Measurements from ENCODE around the gene HERC5. TPM values are rescaled to one million over a fixed set of nuclear protein-coding genes. Genes with fewer than 3 reads are reported as not detected.

HERC5 gene
- total RNA-seq, 1 donor from 2014 or later = 27.6 TPM

- Histone ChIP-seq H3K4me3 (no peak overlapping the region), H3K27me3 (ENCODE audit: low read depth) (no peaks in the 10 kb centered on the region), H3K9me3 (no peaks in the 10 kb centered on the region), H3K4me1 (peaks cover under 1% of the 10 kb centered on the region), H3K27ac (no peak overlapping the region), H3K36me3 (no peaks in the 10 kb centered on the region)
- ATAC-seq = no peak
- intact Hi-C loops (cut with DNase I) = no loop called here
- DNase-seq = no peak
- TF ChIP-seq, protein P1, sequence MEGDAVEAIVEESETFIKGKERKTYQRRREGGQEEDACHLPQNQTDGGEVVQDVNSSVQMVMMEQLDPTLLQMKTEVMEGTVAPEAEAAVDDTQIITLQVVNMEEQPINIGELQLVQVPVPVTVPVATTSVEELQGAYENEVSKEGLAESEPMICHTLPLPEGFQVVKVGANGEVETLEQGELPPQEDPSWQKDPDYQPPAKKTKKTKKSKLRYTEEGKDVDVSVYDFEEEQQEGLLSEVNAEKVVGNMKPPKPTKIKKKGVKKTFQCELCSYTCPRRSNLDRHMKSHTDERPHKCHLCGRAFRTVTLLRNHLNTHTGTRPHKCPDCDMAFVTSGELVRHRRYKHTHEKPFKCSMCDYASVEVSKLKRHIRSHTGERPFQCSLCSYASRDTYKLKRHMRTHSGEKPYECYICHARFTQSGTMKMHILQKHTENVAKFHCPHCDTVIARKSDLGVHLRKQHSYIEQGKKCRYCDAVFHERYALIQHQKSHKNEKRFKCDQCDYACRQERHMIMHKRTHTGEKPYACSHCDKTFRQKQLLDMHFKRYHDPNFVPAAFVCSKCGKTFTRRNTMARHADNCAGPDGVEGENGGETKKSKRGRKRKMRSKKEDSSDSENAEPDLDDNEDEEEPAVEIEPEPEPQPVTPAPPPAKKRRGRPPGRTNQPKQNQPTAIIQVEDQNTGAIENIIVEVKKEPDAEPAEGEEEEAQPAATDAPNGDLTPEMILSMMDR (IDR thresholded peaks at IDR 0.05) = no peak
Measured at GRCh38 chr4:88531549-88531948, 74.6 kb downstream of the HERC5 start.

- Histone ChIP-seq H3K4me1 (no peaks in the 10 kb centered on the region), H3K36me3 (no peaks in the 10 kb centered on the region), H3K9me3 (no peaks in the 10 kb centered on the region), H3K27me3 (ENCODE audit: low read depth) (no peaks in the 10 kb centered on the region), H3K4me3 (no peak overlapping the region), H3K27ac (no peak overlapping the region)
- TF ChIP-seq, protein P1 (IDR thresholded peaks at IDR 0.05) = no peak
- intact Hi-C loops (cut with DNase I) = no loop called here
- DNase-seq = no peak
- no peak for ATAC-seq
Measured at GRCh38 chr4:88533088-88533790, 76.3 kb downstream of the HERC5 start.

DNA sequence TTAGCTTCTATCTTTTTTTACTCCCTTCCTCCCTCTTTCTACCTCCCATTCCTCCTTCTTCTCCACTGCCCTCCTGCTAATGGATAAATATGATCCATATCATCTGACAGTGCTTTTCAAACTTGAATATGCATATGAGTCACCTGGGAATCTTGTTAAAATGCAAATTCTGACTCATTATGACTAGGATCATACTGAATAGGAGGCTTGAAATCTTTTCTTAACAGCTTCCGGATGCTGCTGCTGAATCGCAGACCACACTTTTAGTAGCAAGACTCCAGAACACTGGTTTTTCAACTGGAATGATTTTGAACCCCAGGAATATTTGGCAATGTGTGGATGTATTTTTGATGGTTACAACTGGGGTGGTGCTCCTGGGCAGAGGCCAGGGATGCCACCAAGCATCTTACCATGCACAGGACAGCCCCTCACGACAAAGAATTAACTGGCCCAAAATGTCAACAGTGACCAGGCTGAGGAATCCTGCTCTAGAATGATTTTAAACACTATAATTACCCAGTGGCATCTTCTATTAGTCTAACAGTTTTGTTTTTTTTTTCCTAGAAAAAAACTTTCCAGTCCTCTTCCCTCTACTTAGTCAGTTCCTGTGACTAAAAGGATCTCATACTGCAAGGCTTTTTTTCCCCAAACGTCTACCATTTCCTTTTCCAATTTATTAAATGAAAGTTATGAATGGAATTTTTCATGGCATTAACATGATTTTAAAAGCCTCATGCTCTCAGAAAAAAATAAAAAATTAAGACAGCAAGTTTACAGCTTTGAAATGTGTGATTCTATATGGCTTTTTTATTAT is 77.2 kb downstream of the HERC5 start:
- no peaks in the 10 kb centered on the region for H3K36me3 ChIP-seq
- intact Hi-C loops (cut with DNase I) = no loop called here
- no peak overlapping the region for H3K27ac ChIP-seq
- TF ChIP-seq, protein P1 (IDR thresholded peaks at IDR 0.05) = no peak
- DNase-seq = no peak
- no peak overlapping the region for H3K4me3 ChIP-seq
- H3K4me1 ChIP-seq = peaks cover under 1% of the 10 kb centered on the region
- ATAC-seq = no peak
- no peaks in the 10 kb centered on the region for H3K27me3 ChIP-seq (ENCODE audit: low read depth)
- H3K9me3 ChIP-seq = no peaks in the 10 kb centered on the region

- no peak for DNase-seq
- Histone ChIP-seq H3K4me3 (no peak overlapping the region), H3K27me3 (ENCODE audit: low read depth) (no peaks in the 10 kb centered on the region), H3K36me3 (no peaks in the 10 kb centered on the region), H3K27ac (no peak overlapping the region), H3K4me1 (peaks cover 7% of the 10 kb centered on the region), H3K9me3 (no peaks in the 10 kb centered on the region)
- TF ChIP-seq, protein P1 (IDR thresholded peaks at IDR 0.05) = no peak
- intact Hi-C loops (cut with DNase I) = loop anchor here (5.0 kb wide), 1 partner anchor 122 kb away; no protein-coding TSS in a partner anchor
- ATAC-seq = no peak
Measured at GRCh38 chr4:88535090-88535755, 78.3 kb downstream of the HERC5 start.

DNA sequence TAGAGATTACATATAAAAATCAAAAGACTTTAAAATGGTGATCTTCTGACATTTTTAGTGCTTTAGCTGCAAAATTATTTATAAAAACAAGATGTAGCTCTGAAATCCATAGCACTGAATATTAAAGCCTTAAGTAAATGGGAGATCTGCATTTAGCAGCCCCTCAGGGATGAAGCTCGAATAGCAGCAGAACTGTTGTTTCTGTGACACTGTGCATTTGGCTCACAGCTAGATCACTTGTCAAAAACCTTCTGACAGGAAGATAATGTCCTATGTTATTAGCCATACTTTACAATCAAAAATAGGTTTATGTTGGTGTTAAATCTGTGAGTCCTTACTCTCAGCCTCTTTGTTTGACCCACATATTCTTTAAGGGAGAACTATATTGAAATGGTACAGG is 80.8 kb downstream of the HERC5 start:
- intact Hi-C loops (cut with DNase I) = loop anchor here (5.0 kb wide), 1 partner anchor 120 kb away; no protein-coding TSS in a partner anchor
- H3K27me3 ChIP-seq (ENCODE audit: low read depth) = no peaks in the 10 kb centered on the region
- ATAC-seq (no peak), DNase-seq (no peak)
- TF ChIP-seq, protein P1 (IDR thresholded peaks at IDR 0.05) = no peak
- no peaks in the 10 kb centered on the region for H3K36me3 ChIP-seq
- H3K9me3 ChIP-seq = no peaks in the 10 kb centered on the region
- no peak overlapping the region for H3K4me3 ChIP-seq
- H3K27ac ChIP-seq = no peak overlapping the region
- peaks cover 7% of the 10 kb centered on the region for H3K4me1 ChIP-seq

Measured in lower lobe of right lung (tissue), 2 donors.